Gastroesophageal sphincter (tissue), 3 donors: ENCODE data around the gene CDH11.

Experiments used
- POLR2A ChIP-seq, 2 donors: fragments of 450-650 bp; IDR thresholded peaks; one replicate each; pipeline ENCODE4 v1.6.1; 2017; ENCODE audit warnings: antibody characterized with exemption in 2 of 2, mild to moderate bottlenecking in 2 of 2, moderate library complexity in 1 of 2
- TF ChIP-seq, protein P1 (sequence below), 4 experiments: fragments of 200-600 bp in 2 of 4; fragments of 450-650 bp in 2 of 4; sonication (generic) in 1 of 4; IDR thresholded peaks; one replicate each; pipeline ENCODE4 v1.5.1; 2017 to 2019; ENCODE audit warnings: antibody characterized with exemption in 4 of 4, mild to moderate bottlenecking in 2 of 4, moderate library complexity in 2 of 4

DNA sequence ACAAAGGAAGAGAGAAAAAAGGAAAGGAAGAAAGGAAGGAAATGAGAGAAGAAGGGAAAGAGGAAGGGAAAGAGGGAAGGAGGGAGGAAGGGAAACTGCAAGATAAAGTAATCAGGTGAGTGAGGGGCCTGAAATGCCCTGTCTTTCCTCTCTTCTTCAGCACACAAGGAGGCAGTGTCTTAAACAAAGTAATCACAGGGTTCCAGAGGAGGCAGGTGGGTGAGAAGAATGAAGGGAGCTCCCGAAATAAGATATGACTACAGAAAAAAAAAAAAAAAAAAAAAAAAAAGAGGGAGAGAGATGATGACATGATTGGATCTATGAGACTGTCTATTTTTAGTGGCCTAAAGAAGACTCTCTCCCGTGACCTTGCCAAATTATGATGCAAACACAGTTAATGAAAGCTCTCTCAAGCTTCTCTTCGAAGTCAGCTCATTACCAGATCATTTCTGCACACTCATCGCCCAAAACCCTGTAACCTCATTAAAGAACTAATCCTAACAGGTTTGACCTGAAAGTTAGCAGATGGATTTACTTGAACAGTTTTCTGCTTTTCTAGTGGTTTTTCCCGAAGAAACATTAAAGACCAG is 53.6 kb downstream of the CDH11 start:
- TF ChIP-seq, protein P1, sequence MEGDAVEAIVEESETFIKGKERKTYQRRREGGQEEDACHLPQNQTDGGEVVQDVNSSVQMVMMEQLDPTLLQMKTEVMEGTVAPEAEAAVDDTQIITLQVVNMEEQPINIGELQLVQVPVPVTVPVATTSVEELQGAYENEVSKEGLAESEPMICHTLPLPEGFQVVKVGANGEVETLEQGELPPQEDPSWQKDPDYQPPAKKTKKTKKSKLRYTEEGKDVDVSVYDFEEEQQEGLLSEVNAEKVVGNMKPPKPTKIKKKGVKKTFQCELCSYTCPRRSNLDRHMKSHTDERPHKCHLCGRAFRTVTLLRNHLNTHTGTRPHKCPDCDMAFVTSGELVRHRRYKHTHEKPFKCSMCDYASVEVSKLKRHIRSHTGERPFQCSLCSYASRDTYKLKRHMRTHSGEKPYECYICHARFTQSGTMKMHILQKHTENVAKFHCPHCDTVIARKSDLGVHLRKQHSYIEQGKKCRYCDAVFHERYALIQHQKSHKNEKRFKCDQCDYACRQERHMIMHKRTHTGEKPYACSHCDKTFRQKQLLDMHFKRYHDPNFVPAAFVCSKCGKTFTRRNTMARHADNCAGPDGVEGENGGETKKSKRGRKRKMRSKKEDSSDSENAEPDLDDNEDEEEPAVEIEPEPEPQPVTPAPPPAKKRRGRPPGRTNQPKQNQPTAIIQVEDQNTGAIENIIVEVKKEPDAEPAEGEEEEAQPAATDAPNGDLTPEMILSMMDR (IDR thresholded peaks at IDR 0.05) = no peak
- TF ChIP-seq POLR2A (IDR thresholded peaks at IDR 0.05) = no peak
